Esophagus squamous epithelium (tissue), 4 donors: Measurements from ENCODE around the gene TTC27.

Source experiments
- POLR2A ChIP-seq, 4 donors: fragments of 450-650 bp; IDR thresholded peaks; one replicate each; pipeline ENCODE4 v1.6.1; 2017; ENCODE audit warnings: antibody characterized with exemption in 4 of 4, mild to moderate bottlenecking in 4 of 4, moderate library complexity in 3 of 4
- TF ChIP-seq, protein P1 (sequence below), 6 experiments: fragments of 450-650 bp in 4 of 6; fragments of 200-600 bp in 2 of 6; sonication (generic) in 2 of 6; IDR thresholded peaks; one replicate each; pipeline ENCODE4 v1.5.1; 2016 to 2019; ENCODE audit warnings: antibody characterized with exemption in 6 of 6, mild to moderate bottlenecking in 4 of 6, moderate library complexity in 4 of 6

DNA sequence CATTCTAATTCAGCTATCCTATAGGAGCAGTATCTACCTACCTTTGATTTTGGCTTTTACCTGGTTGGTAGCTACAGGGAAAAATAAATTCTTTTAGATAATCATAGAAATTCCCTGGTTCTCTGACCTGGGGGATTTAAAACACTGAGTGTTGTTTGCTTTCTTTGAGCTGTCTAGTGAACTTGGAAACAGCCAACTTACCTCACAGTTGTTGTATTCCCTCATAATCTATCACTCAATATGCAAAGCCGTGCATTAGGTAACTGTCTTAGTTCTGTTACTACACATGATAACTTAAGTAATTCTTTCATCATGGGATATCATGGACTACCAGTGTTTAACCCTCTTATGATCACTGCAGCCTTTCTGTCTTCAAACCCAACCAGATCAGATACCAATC, 127.8 kb downstream of the TTC27 start:
- TF ChIP-seq, protein P1, sequence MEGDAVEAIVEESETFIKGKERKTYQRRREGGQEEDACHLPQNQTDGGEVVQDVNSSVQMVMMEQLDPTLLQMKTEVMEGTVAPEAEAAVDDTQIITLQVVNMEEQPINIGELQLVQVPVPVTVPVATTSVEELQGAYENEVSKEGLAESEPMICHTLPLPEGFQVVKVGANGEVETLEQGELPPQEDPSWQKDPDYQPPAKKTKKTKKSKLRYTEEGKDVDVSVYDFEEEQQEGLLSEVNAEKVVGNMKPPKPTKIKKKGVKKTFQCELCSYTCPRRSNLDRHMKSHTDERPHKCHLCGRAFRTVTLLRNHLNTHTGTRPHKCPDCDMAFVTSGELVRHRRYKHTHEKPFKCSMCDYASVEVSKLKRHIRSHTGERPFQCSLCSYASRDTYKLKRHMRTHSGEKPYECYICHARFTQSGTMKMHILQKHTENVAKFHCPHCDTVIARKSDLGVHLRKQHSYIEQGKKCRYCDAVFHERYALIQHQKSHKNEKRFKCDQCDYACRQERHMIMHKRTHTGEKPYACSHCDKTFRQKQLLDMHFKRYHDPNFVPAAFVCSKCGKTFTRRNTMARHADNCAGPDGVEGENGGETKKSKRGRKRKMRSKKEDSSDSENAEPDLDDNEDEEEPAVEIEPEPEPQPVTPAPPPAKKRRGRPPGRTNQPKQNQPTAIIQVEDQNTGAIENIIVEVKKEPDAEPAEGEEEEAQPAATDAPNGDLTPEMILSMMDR (IDR thresholded peaks at IDR 0.05) = no peak
- TF ChIP-seq POLR2A (IDR thresholded peaks at IDR 0.05) = no peak
